ENCODE results near the gene UNC79.

DNA sequence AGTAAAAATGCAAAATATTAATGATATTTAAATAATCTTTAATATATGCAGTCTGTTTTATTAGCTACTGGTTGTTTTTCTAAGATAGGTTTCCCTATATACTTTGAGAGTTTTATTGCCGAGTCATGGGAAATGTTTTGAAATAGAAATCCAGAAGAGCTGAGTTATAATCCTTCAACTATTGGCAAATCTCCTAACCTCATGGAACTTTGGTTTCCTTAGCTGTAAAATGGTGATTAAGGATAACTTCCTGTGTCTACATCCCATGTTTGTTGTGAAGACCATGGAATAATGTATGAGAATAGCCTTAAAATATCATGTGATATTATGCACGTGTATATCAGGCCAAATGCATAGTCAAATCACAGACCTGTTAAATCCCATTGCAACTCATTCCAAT is 51.0 kb downstream of the UNC79 start:
- TF ChIP-seq EZH2 (IDR thresholded peaks at IDR 0.05; ENCODE audit: borderline replicate concordance, low read length) (no peak), CTCF (IDR thresholded peaks at IDR 0.05; ENCODE audit: low read length) (no peak)

Data from OCI-LY1 (cell line).